DND-41 (cell line): ENCODE data around the gene TLE1.

ENCODE experiments used
- ATAC-seq: fragments of 200-7000 bp; cut with Tn5 transposase; 3 replicates; pipeline ENCODE4 v1.9.1; 2021; ENCODE audit warnings: low read depth; ENCODE audit not compliant: insufficient read depth
- DNase-seq: peaks from one replicate; pipeline ENCODE4 v3.0.0-alpha.2; 2020
- H2AFZ ChIP-seq: 2 replicates; pipeline ENCODE4 v1.6.0; 2012; ENCODE audit warnings: low read depth, low read length
- H3K27ac ChIP-seq: 2 replicates; pipeline ENCODE4 v1.5.1; 2012; ENCODE audit warnings: low read length, inconsistent platforms
- H3K27me3 ChIP-seq: fragments of 200-600 bp; sonication (generic); 2 replicates; pipeline ENCODE4 v1.6.0; 2012; ENCODE audit warnings: low read length, mild to moderate bottlenecking, inconsistent platforms; ENCODE audit not compliant: insufficient read depth, poor library complexity
- H3K36me3 ChIP-seq: 2 replicates; pipeline ENCODE4 v1.5.1; 2012; ENCODE audit warnings: low read length, inconsistent platforms; ENCODE audit not compliant: insufficient read depth
- H3K4me1 ChIP-seq: 2 replicates; pipeline ENCODE4 v1.5.1; 2012; ENCODE audit warnings: mild to moderate bottlenecking, low read length; ENCODE audit not compliant: insufficient read depth
- H3K4me2 ChIP-seq: 2 replicates; pipeline ENCODE4 v1.6.0; 2012; ENCODE audit warnings: mild to moderate bottlenecking, moderate library complexity, low read length, inconsistent platforms; ENCODE audit not compliant: insufficient read depth
- H3K4me3 ChIP-seq, 2 experiments: fragments of 200-600 bp in 1 of 2; shearing (Covaris generic) in 1 of 2; 2 replicates each; pipeline ENCODE4 v1.5.1; 2012 to 2016; ENCODE audit warnings: inconsistent platforms in 2 of 2, low read length in 2 of 2, mild to moderate bottlenecking in 2 of 2, low read depth in 1 of 2, moderate library complexity in 1 of 2
- H3K79me2 ChIP-seq: 2 replicates; pipeline ENCODE4 v1.6.0; 2012; ENCODE audit warnings: low read length, inconsistent platforms; ENCODE audit not compliant: insufficient read depth
- H3K9ac ChIP-seq: 2 replicates; pipeline ENCODE4 v1.6.0; 2012; ENCODE audit warnings: low read depth, mild to moderate bottlenecking, inconsistent platforms, low read length, moderate library complexity
- H3K9me3 ChIP-seq: 2 replicates; pipeline ENCODE4 v1.5.1; 2012; ENCODE audit warnings: low read length, moderate library complexity, mild to moderate bottlenecking, inconsistent platforms; ENCODE audit not compliant: insufficient read depth, severe bottlenecking
- H4K20me1 ChIP-seq: 2 replicates; pipeline ENCODE4 v1.6.0; 2012; ENCODE audit warnings: low read length; ENCODE audit not compliant: insufficient read depth
- EZH2 ChIP-seq: IDR thresholded peaks from 3 replicates; pipeline ENCODE4 v1.6.1; 2012; ENCODE audit warnings: borderline replicate concordance, low read depth, mild to moderate bottlenecking, moderate library complexity, low read length, inconsistent platforms; ENCODE audit not compliant: severe bottlenecking
- TF ChIP-seq, protein P1 (sequence below): IDR thresholded peaks from 2 replicates; pipeline ENCODE4 v1.5.1; 2012; ENCODE audit warnings: borderline replicate concordance, low read length, moderate library complexity, mild to moderate bottlenecking; ENCODE audit not compliant: poor library complexity, severe bottlenecking; ENCODE audit errors: extremely low read depth

The TLE1 gene

GRCh38 chr9:81559709-81560108 lies 129.6 kb downstream of the TLE1 start:
- Histone ChIP-seq H4K20me1 (no peaks in the 10 kb centered on the region), H3K9ac (no peak overlapping the region), H3K27me3 (no peaks in the 10 kb centered on the region), H3K27ac (no peak overlapping the region), H3K36me3 (no peaks in the 10 kb centered on the region), H2AFZ (peak overlapping the region; percentile 34; the same call in 1 of the 2 replicates), H3K4me1 (no peaks in the 10 kb centered on the region), H3K4me2 (no peak overlapping the region), H3K4me3 (no peak overlapping the region), H3K79me2 (no peaks in the 10 kb centered on the region), H3K9me3 (no peaks in the 10 kb centered on the region)
- TF ChIP-seq EZH2, result no peak
- TF ChIP-seq, protein P1, sequence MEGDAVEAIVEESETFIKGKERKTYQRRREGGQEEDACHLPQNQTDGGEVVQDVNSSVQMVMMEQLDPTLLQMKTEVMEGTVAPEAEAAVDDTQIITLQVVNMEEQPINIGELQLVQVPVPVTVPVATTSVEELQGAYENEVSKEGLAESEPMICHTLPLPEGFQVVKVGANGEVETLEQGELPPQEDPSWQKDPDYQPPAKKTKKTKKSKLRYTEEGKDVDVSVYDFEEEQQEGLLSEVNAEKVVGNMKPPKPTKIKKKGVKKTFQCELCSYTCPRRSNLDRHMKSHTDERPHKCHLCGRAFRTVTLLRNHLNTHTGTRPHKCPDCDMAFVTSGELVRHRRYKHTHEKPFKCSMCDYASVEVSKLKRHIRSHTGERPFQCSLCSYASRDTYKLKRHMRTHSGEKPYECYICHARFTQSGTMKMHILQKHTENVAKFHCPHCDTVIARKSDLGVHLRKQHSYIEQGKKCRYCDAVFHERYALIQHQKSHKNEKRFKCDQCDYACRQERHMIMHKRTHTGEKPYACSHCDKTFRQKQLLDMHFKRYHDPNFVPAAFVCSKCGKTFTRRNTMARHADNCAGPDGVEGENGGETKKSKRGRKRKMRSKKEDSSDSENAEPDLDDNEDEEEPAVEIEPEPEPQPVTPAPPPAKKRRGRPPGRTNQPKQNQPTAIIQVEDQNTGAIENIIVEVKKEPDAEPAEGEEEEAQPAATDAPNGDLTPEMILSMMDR, result no peak
- no peak for ATAC-seq
- no peak for DNase-seq

DNA sequence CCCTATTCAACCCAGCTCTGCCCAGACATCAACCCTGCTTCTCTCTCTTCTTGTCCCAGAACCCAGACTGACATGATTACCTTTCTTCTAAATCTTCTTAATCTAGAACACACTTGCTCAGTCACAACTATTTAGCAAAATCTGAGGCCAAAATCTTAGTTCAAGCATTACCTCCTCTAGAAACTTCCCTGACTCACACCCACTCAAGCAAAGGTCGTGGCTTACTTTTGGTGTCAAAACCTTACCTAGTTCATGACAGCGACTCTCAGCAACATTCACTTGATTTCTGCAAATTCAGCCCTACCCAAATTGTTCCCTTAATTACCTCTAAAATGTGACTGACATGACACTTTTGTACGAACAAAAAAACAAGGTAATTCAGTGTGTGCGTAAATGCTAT lies 130.2 kb downstream of the TLE1 start:
- no peak overlapping the region for H3K4me2 ChIP-seq
- no peaks in the 10 kb centered on the region for H4K20me1 ChIP-seq
- H3K79me2 ChIP-seq, result no peaks in the 10 kb centered on the region
- no peaks in the 10 kb centered on the region for H3K27me3 ChIP-seq
- H3K4me3 ChIP-seq, result no peak overlapping the region
- no peak for ATAC-seq
- H2AFZ ChIP-seq, result no peak overlapping the region
- H3K4me1 ChIP-seq, result no peaks in the 10 kb centered on the region
- no peak for TF ChIP-seq EZH2
- TF ChIP-seq, protein P1, result no peak
- no peak overlapping the region for H3K27ac ChIP-seq
- H3K36me3 ChIP-seq, result no peaks in the 10 kb centered on the region
- no peaks in the 10 kb centered on the region for H3K9me3 ChIP-seq
- no peak overlapping the region for H3K9ac ChIP-seq
- no peak for DNase-seq

DNA sequence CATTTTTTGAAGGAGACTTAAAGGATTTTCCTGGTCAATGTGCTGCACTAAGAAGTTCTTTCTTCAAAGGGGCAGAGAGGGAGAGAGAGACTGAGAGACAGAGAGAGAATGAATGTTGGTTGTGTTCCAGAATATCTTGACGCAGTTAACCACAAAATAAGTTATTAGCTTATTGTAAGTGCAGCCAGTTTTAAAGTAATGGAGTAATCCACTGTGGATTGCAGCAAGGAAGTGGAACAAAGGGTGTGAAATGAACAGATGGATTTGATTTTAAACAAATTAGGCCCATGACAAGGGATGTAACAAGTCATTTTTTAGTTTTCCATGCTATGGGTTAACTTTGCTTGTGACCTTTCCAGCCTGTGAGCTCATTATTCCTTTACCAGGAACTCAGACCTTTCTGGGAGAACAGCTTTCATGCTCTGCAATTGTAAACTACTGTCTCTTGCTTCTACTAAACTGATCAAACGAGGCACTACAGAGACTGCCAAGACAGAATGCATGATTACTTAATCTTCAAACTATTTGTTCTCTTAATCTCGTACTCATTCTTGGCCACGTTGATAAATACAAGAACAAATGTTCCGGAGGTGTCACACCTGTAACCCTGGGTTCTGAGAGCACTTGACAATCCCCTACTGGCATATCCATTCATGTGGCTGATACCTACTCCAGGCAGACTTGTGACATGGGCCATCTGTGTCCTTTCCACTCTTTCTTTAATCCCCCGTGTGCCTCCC lies 131.1 kb downstream of the TLE1 start:
- H3K36me3 ChIP-seq, result no peaks in the 10 kb centered on the region
- DNase-seq, result no peak
- no peaks in the 10 kb centered on the region for H3K4me1 ChIP-seq
- no peak overlapping the region for H3K9ac ChIP-seq
- no peak overlapping the region for H3K4me3 ChIP-seq
- ATAC-seq, result no peak
- no peak for TF ChIP-seq EZH2
- TF ChIP-seq, protein P1, result no peak
- no peak overlapping the region for H3K27ac ChIP-seq
- no peaks in the 10 kb centered on the region for H3K79me2 ChIP-seq
- H4K20me1 ChIP-seq, result no peaks in the 10 kb centered on the region
- no peak overlapping the region for H3K4me2 ChIP-seq
- H3K9me3 ChIP-seq, result no peaks in the 10 kb centered on the region
- no peak overlapping the region for H2AFZ ChIP-seq
- H3K27me3 ChIP-seq, result no peaks in the 10 kb centered on the region
